NT2/D1 (cell line): Measurements from ENCODE around the gene PTRH1.

Source experiments
- DNase-seq: peaks from one replicate; pipeline ENCODE4 v3.0.0-alpha.2; 2011; ENCODE audit warnings: low read depth, low spot score
- H3K27me3 ChIP-seq: 2 replicates; pipeline ENCODE4 v1.6.0; 2011; ENCODE audit warnings: mild to moderate bottlenecking; ENCODE audit not compliant: insufficient read length, insufficient read depth
- H3K36me3 ChIP-seq: 2 replicates; pipeline ENCODE4 v1.6.1; 2011; ENCODE audit warnings: mild to moderate bottlenecking, low read length, mixed read lengths; ENCODE audit not compliant: insufficient read depth, insufficient read length
- H3K4me1 ChIP-seq: 2 replicates; pipeline ENCODE4 v1.5.1; 2011; ENCODE audit not compliant: insufficient read depth, insufficient read length
- H3K4me3 ChIP-seq: 2 replicates; pipeline ENCODE4 v1.5.1; 2011; ENCODE audit warnings: low read depth; ENCODE audit not compliant: insufficient read length
- H3K9ac ChIP-seq: 2 replicates; pipeline ENCODE4 v1.6.0; 2011; ENCODE audit warnings: low read depth; ENCODE audit not compliant: insufficient read length
- H3K9me3 ChIP-seq: 2 replicates; pipeline ENCODE4 v1.5.1; 2011; ENCODE audit warnings: mild to moderate bottlenecking, low read length; ENCODE audit not compliant: insufficient read depth
- SUZ12 ChIP-seq: IDR thresholded peaks from 2 replicates; pipeline ENCODE4 v1.6.1; 2011; ENCODE audit not compliant: insufficient read length, insufficient read depth; ENCODE audit errors: extremely low read depth
- YY1 ChIP-seq: IDR thresholded peaks from 2 replicates; pipeline ENCODE4 v1.6.1; 2011; ENCODE audit not compliant: insufficient read length, insufficient read depth
- ZNF274 ChIP-seq: IDR thresholded peaks from 2 replicates; pipeline ENCODE4 v1.6.1; 2011; ENCODE audit warnings: mild to moderate bottlenecking, low read depth, low read length

PTRH1 gene

GRCh38 chr9:127680846-127681245, 34.6 kb downstream of the PTRH1 start:
- no peak for DNase-seq
- H3K4me1 ChIP-seq = peaks cover 12% of the 10 kb centered on the region
- no peak for TF ChIP-seq YY1
- TF ChIP-seq SUZ12 = no peak
- no peak for TF ChIP-seq ZNF274
- H3K36me3 ChIP-seq = peaks cover 54% of the 10 kb centered on the region
- no peak overlapping the region for H3K4me3 ChIP-seq
- H3K9me3 ChIP-seq = no peaks in the 10 kb centered on the region
- no peaks in the 10 kb centered on the region for H3K27me3 ChIP-seq
- no peak overlapping the region for H3K9ac ChIP-seq

GRCh38 chr9:127680226-127680625, 35.2 kb downstream of the PTRH1 start:
- peaks cover 58% of the 10 kb centered on the region for H3K36me3 ChIP-seq
- peaks cover 12% of the 10 kb centered on the region for H3K4me1 ChIP-seq
- H3K9me3 ChIP-seq = no peaks in the 10 kb centered on the region
- no peak overlapping the region for H3K4me3 ChIP-seq
- TF ChIP-seq ZNF274 = no peak
- TF ChIP-seq YY1 = no peak
- TF ChIP-seq SUZ12 = no peak
- no peaks in the 10 kb centered on the region for H3K27me3 ChIP-seq
- no peak for DNase-seq
- H3K9ac ChIP-seq = no peak overlapping the region

- Histone ChIP-seq H3K36me3 (peaks cover 58% of the 10 kb centered on the region), H3K9ac (no peak overlapping the region), H3K4me3 (no peak overlapping the region), H3K4me1 (peaks cover 6% of the 10 kb centered on the region), H3K27me3 (no peaks in the 10 kb centered on the region), H3K9me3 (no peaks in the 10 kb centered on the region)
- no peak for DNase-seq
- TF ChIP-seq ZNF274 = no peak
- no peak for TF ChIP-seq SUZ12
- no peak for TF ChIP-seq YY1
These were observed 36.0 kb downstream of the PTRH1 start for GRCh38 chr9:127679506-127679905.

- Histone ChIP-seq H3K4me3 (no peak overlapping the region), H3K4me1 (no peaks in the 10 kb centered on the region), H3K27me3 (no peaks in the 10 kb centered on the region), H3K36me3 (peaks cover 47% of the 10 kb centered on the region), H3K9me3 (no peaks in the 10 kb centered on the region), H3K9ac (no peak overlapping the region)
- TF ChIP-seq SUZ12 = no peak
- TF ChIP-seq YY1 = no peak
- no peak for TF ChIP-seq ZNF274
- no peak for DNase-seq
These were observed 38.8 kb downstream of the PTRH1 start for GRCh38 chr9:127676638-127677037.

DNA sequence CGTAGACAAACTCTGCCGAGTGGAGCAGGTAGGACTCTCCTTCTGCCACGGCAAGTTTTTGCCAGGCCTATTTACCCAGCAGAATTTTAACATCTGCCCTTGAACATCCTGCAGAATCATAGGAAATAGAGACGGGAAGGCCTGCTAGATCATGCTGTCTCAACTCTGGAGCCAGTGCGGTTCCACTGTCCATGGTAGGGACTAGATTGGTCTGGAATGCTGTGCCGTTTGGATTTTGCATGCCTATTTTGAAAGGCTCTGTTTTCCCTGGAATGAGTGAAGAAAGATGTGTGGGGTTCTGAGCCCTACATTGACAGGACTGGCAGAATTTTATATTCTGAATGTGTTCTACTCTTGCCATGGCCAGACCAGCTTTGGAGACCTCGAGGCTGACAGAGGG, 42.2 kb downstream of the PTRH1 start:
- H3K9me3 ChIP-seq = no peaks in the 10 kb centered on the region
- no peak overlapping the region for H3K9ac ChIP-seq
- no peaks in the 10 kb centered on the region for H3K27me3 ChIP-seq
- peaks cover 27% of the 10 kb centered on the region for H3K36me3 ChIP-seq
- H3K4me1 ChIP-seq = no peaks in the 10 kb centered on the region
- no peak overlapping the region for H3K4me3 ChIP-seq
- no peak for TF ChIP-seq YY1
- TF ChIP-seq ZNF274 = no peak
- no peak for TF ChIP-seq SUZ12
- no peak for DNase-seq

- H3K4me1 ChIP-seq = no peaks in the 10 kb centered on the region
- TF ChIP-seq YY1 (no peak), SUZ12 (no peak), ZNF274 (no peak)
- H3K27me3 ChIP-seq = no peaks in the 10 kb centered on the region
- H3K4me3 ChIP-seq = no peak overlapping the region
- no peak overlapping the region for H3K9ac ChIP-seq
- DNase-seq = no peak
- no peaks in the 10 kb centered on the region for H3K9me3 ChIP-seq
- H3K36me3 ChIP-seq = peaks cover 30% of the 10 kb centered on the region
These were observed 47.6 kb downstream of the PTRH1 start for GRCh38 chr9:127667906-127668305.

DNA sequence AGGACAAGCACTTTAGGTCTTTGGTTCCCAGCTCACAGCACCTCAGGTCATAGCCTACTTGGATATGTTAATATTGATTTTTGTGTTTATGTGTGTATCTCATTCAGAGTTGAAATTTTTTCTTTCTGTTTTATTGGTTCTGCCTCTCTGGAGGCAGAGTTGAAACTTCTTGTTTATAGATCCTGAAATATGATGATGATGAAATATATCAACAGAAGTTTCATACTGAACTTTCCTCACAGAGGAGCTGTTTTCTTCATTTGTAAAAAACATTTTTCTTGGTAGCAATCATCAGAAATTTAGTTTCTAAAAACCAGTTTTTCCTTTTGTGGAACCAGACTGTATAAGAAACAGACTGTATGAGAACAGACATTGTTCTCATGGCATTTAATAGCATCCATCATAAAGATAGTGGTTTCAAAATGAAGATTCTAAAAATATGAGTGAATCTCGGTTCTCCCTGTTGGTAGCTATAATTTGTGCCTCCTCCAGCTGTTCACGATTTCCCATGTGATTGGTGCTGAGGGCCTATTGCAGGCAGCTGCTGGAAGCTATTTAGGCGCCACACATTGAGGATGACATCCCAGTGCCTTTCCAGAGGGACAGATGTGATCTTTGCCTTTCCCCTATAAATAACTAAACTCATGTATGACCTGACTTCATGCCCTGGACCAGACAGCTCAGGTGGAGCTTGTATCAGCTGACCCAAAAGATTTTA, 48.2 kb downstream of the PTRH1 start:
- DNase-seq = no peak

More for the DNA sequence above, 48.2 kb downstream of the PTRH1 start:
- H3K9ac ChIP-seq = no peak overlapping the region
- H3K36me3 ChIP-seq = peaks cover 27% of the 10 kb centered on the region
- no peak for TF ChIP-seq SUZ12
- TF ChIP-seq ZNF274 = no peak
- TF ChIP-seq YY1 = no peak
- H3K4me1 ChIP-seq = no peaks in the 10 kb centered on the region
- H3K9me3 ChIP-seq = no peaks in the 10 kb centered on the region
- H3K27me3 ChIP-seq = no peaks in the 10 kb centered on the region
- H3K4me3 ChIP-seq = no peak overlapping the region
